Ishikawa (cell line): ENCODE results near the gene NGB.

ENCODE experiments used
- CEBPB ChIP-seq: IDR thresholded peaks from 2 replicates; pipeline ENCODE4 v1.6.1; 2012
- CREB1 ChIP-seq: IDR thresholded peaks from 2 replicates; pipeline ENCODE4 v1.6.1; 2012; ENCODE audit warnings: low read depth
- EGR1 ChIP-seq: IDR thresholded peaks from 2 replicates; pipeline ENCODE4 v1.6.1; 2012
- EP300 ChIP-seq: IDR thresholded peaks from 2 replicates; pipeline ENCODE4 v1.6.1; 2012; ENCODE audit warnings: borderline replicate concordance
- FOXM1 ChIP-seq: IDR thresholded peaks from 2 replicates; pipeline ENCODE4 v1.6.1; 2012; ENCODE audit warnings: low read depth, borderline replicate concordance
- NFIC ChIP-seq: IDR thresholded peaks from 2 replicates; pipeline ENCODE4 v1.6.1; 2012
- TAF1 ChIP-seq: IDR thresholded peaks from 2 replicates; pipeline ENCODE4 v1.6.1; 2012; ENCODE audit warnings: low read depth, mild to moderate bottlenecking
- TCF12 ChIP-seq: IDR thresholded peaks from 2 replicates; pipeline ENCODE4 v1.6.1; 2012; ENCODE audit warnings: low read depth
- TEAD4 ChIP-seq: IDR thresholded peaks from 2 replicates; pipeline ENCODE4 v1.6.1; 2012
- YY1 ChIP-seq: IDR thresholded peaks from 2 replicates; pipeline ENCODE4 v1.6.1; 2012; ENCODE audit warnings: low read depth
- ZBTB7A ChIP-seq: IDR thresholded peaks from 2 replicates; pipeline ENCODE4 v1.6.1; 2012; ENCODE audit warnings: low read depth
- TF ChIP-seq, protein P1 (sequence below): IDR thresholded peaks from 2 replicates; pipeline ENCODE4 v1.6.1; 2012
- TF ChIP-seq, protein P2 (sequence below): IDR thresholded peaks from 2 replicates; pipeline ENCODE4 v1.6.1; 2012; ENCODE audit warnings: low read depth, mild to moderate bottlenecking
- TF ChIP-seq, protein P3 (sequence below): IDR thresholded peaks from 2 replicates; pipeline ENCODE4 v1.6.1; 2012

Gene NGB

DNA sequence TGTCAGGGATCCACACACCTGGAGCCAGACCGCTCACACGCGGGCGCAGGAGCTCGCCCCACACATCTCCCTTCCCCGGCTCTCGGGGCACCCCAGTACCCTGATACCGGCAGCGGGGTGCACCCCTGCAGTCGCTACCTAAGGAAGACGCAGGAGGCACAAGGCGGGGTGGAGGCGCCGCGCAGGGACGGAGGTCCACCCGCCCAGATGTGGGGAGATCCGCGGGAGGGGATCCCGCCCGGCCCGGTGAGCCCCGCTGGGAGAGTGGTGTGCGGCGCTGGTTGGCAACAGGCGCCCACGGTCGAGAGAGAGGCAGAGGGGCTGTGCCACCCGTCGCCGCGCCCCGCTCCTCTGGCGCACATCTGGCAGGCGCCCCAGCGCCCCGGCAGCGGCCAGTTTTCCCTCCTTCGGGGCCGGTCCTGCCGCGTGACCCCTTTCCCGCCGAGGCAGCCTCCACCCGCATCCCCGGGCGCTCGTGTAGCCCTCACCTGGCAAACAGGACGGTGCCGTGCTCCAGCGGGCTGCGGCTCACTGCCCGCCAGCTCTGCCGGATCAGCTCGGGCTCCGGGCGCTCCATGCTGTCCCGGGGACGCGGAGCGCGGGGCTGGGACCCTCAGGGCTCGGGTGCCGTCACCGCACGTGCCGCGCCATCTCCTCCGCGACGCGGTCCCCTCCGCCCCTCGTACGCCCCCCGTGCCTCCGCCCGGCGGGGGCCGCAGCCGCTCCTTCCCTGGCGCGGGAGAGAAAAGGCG is 469 bp downstream of the NGB start:
- TF ChIP-seq YY1 (no peak), NFIC (no peak), CREB1 (no peak), FOXM1 (no peak), TCF12 (no peak), EP300 (no peak), ZBTB7A (no peak), EGR1 (no peak), CEBPB (no peak), TAF1 (no peak)
- TF ChIP-seq, protein P1, sequence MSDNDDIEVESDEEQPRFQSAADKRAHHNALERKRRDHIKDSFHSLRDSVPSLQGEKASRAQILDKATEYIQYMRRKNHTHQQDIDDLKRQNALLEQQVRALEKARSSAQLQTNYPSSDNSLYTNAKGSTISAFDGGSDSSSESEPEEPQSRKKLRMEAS: no peak
- TF ChIP-seq, protein P2, sequence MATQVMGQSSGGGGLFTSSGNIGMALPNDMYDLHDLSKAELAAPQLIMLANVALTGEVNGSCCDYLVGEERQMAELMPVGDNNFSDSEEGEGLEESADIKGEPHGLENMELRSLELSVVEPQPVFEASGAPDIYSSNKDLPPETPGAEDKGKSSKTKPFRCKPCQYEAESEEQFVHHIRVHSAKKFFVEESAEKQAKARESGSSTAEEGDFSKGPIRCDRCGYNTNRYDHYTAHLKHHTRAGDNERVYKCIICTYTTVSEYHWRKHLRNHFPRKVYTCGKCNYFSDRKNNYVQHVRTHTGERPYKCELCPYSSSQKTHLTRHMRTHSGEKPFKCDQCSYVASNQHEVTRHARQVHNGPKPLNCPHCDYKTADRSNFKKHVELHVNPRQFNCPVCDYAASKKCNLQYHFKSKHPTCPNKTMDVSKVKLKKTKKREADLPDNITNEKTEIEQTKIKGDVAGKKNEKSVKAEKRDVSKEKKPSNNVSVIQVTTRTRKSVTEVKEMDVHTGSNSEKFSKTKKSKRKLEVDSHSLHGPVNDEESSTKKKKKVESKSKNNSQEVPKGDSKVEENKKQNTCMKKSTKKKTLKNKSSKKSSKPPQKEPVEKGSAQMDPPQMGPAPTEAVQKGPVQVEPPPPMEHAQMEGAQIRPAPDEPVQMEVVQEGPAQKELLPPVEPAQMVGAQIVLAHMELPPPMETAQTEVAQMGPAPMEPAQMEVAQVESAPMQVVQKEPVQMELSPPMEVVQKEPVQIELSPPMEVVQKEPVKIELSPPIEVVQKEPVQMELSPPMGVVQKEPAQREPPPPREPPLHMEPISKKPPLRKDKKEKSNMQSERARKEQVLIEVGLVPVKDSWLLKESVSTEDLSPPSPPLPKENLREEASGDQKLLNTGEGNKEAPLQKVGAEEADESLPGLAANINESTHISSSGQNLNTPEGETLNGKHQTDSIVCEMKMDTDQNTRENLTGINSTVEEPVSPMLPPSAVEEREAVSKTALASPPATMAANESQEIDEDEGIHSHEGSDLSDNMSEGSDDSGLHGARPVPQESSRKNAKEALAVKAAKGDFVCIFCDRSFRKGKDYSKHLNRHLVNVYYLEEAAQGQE: no peak

DNA sequence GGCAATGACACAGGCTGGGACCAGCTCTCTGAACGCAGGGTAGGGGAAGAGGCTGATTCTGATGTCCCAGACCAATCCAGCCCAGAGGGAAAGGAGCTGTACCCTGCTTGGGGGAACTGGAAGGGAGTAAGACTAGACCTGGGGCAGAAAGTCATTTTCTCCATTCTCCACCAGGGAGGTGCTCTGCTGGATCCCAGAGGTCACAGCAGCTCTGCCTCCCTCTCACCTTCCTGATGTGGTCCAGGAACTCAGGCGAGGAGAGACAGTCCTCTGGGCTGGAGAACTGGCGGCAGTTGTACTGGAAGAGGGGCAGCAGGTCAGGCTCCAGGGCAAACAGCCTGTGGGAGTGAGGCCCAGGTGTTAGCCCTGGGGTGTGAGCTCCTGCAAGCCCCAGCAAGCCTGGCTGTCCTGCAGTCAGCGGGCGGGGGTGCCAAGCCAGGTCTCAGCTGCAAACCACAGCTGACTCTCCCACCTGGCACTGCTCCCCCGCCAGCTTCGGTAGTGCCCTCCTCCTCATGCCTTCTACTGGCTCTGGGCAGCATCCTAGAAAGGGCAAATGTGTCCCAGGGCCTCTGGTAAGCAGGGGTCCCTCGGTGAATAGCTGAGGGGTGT is 1.9 kb downstream of the NGB start:
- no peak for TF ChIP-seq ZBTB7A
- no peak for TF ChIP-seq FOXM1
- TF ChIP-seq TEAD4: no peak
- no peak for TF ChIP-seq EGR1
- TF ChIP-seq, protein P1: no peak
- no peak for TF ChIP-seq TCF12
- TF ChIP-seq, protein P3, sequence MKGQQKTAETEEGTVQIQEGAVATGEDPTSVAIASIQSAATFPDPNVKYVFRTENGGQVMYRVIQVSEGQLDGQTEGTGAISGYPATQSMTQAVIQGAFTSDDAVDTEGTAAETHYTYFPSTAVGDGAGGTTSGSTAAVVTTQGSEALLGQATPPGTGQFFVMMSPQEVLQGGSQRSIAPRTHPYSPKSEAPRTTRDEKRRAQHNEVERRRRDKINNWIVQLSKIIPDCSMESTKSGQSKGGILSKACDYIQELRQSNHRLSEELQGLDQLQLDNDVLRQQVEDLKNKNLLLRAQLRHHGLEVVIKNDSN: no peak
- TF ChIP-seq, protein P2: no peak
- TF ChIP-seq YY1: no peak
- TF ChIP-seq EP300: no peak

DNA sequence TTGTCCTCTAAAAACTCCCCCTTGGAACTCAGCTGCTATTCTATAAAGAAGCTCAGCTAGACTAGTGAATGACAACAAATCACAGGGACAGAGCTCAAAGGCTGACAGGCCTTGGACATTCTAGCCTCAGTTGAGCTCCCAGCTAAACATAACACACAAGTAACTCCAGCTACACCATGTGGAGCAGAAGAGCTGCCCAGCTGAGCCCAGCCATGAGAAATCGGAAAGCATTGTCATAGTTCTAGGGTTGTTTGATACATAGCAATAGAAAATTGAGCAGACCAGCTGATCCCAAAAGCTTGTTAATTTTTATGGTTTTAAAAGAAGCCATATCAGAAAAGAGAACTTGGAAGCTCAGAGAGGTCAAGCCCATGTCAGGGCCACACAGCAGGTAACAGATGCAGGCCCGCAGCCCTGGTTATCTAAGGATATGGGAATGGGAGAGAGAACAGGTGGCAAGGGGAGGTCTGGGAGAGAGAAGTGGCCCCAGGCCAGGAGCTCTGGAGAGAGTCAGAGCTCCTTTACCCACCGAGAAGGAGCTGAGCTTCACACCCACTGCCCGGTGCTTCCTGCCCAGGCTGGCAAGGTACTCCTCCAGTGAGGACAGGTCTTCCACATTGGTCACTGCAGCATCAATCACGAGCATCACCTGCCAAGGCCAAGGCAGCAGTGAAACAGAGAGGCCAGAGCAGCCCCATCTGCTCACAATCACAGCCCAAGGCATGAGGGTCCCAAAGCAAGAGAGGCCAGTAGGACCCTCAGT is 2.9 kb downstream of the NGB start:
- TF ChIP-seq NFIC (no peak), CEBPB (no peak), TCF12 (no peak), EGR1 (no peak)

DNA sequence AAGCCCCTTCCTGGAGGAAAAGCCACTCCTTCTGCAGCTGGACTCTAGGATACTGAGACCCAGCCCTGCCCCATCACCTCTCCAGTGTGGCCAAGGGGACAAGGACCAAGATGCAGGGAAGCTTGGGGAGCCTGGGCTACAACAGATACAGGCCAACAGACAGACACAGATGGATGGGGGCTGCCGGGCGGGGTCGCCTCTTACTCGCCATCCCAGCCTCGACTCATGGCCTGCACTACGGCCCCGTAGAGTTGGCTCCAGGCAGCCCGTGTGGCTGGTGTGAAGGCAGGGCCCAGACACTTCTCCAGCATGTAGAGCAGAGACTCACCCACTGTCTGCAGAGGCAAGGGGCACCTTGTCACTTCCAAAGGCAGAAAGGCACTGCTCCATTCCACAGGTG is 4.7 kb downstream of the NGB start:
- TF ChIP-seq NFIC (no peak), TAF1 (no peak), CREB1 (no peak), TCF12 (no peak)
- TF ChIP-seq, protein P2: no peak
- TF ChIP-seq, protein P1: no peak
